Endothelial cell of umbilical vein (primary cell): ENCODE results near the gene SAMD4A. TPM values are rescaled to one million over a fixed set of nuclear protein-coding genes. Genes with fewer than 3 reads are reported as not detected.
A peak's percentile ranks its signal among the peaks of the same experiment; 100 is the strongest.

Experiments used
- BruUV-seq: library from RNA; stranded (reverse); fragments of 400-500 nt; replicated peaks from 2 replicates; lab custom pipeline; 2021; lab: Mats Ljungman, UMichigan
- CTCF ChIA-PET: fragments of 300-600, 350-600 bp; sonication (Branson Sonifier 250); formaldehyde crosslinking; loops from one replicate; lab custom pipeline; 2021; ENCODE audit warnings: antibody characterized with exemption, inconsistent platforms; lab: Charles Lee
- POLR2A ChIA-PET: fragments of 300-600, 350-600 bp; sonication (Branson Sonifier 250); formaldehyde crosslinking; loops from one replicate; lab custom pipeline; 2021; ENCODE audit warnings: antibody characterized with exemption, inconsistent platforms; lab: Charles Lee
- DNase-seq: peaks from one replicate; pipeline ENCODE4 v3.0.0-alpha.2; 2011; ENCODE audit warnings: low read depth, low spot score
- FAIRE-seq: peaks from 2 replicates; lab custom pipeline; 2011; peaks lifted over from hg19 to GRCh38; lab: Jason Lieb, UNC
- H2AFZ ChIP-seq: 2 replicates; pipeline ENCODE4 v1.6.0; 2012; ENCODE audit warnings: low read depth, low read length, control low read depth, inconsistent platforms
- H3K27ac ChIP-seq: 2 replicates; pipeline ENCODE4 v1.5.1; 2011; ENCODE audit warnings: low read depth, mild to moderate bottlenecking, control low read depth, low read length, moderate library complexity; ENCODE audit not compliant: insufficient read depth
- H3K27me3 ChIP-seq, 2 experiments: 2 replicates each; pipeline versions ENCODE4 v1.6.0 to v1.6.1; 2011; ENCODE audit warnings: low read length in 2 of 2, mixed read lengths in 1 of 2; ENCODE audit not compliant: control insufficient read depth in 2 of 2, insufficient read depth in 2 of 2
- H3K36me3 ChIP-seq, 2 experiments: 2 replicates in 1 of 2; 3 replicates in 1 of 2; pipeline ENCODE4 v1.5.1; 2011; ENCODE audit warnings: low read length in 2 of 2, mild to moderate bottlenecking in 1 of 2, moderate library complexity in 1 of 2; ENCODE audit not compliant: control insufficient read depth in 2 of 2, insufficient read depth in 2 of 2; ENCODE audit errors: extremely low read depth in 1 of 2
- H3K4me1 ChIP-seq: 3 replicates; pipeline ENCODE4 v1.5.1; 2011; ENCODE audit warnings: mild to moderate bottlenecking, low read length; ENCODE audit not compliant: control insufficient read depth, insufficient read depth; ENCODE audit errors: extremely low read depth
- H3K4me2 ChIP-seq: 2 replicates; pipeline ENCODE4 v1.6.1; 2011; ENCODE audit warnings: low read length, control low read depth, mixed read lengths; ENCODE audit not compliant: insufficient read depth
- H3K4me3 ChIP-seq, 3 experiments: fragments of 200-600 bp in 1 of 3; sonication (generic), shearing (Covaris generic) in 1 of 3; replicated peaks in 1 of 3; 2 replicates each; pipeline ENCODE4 v1.5.1; 2011 to 2016; ENCODE audit warnings: control low read depth in 3 of 3, low read length in 3 of 3, mild to moderate bottlenecking in 2 of 3, inconsistent platforms in 1 of 3, low read depth in 1 of 3, moderate library complexity in 1 of 3; ENCODE audit not compliant: insufficient read depth in 1 of 3
- H3K79me2 ChIP-seq: 2 replicates; pipeline ENCODE4 v1.6.0; 2012; ENCODE audit warnings: low read length, inconsistent platforms; ENCODE audit not compliant: control insufficient read depth, insufficient read depth
- H3K9ac ChIP-seq: replicated peaks from 2 replicates; pipeline ENCODE3; 2011; ENCODE audit warnings: low read length, control low read depth; ENCODE audit not compliant: insufficient read depth; ENCODE audit errors: extremely low read depth
- H3K9me1 ChIP-seq: replicated peaks from 3 replicates; pipeline ENCODE4 v1.6.0; 2011; ENCODE audit warnings: mild to moderate bottlenecking, low read length; ENCODE audit not compliant: control insufficient read depth, insufficient read depth; ENCODE audit errors: extremely low read depth
- H3K9me3 ChIP-seq: replicated peaks from 2 replicates; pipeline ENCODE4 v1.5.1; 2012; ENCODE audit warnings: low read length, inconsistent platforms; ENCODE audit not compliant: control insufficient read depth, insufficient read depth
- H4K20me1 ChIP-seq: replicated peaks from 2 replicates; pipeline ENCODE3; 2011; ENCODE audit warnings: mild to moderate bottlenecking, low read length; ENCODE audit not compliant: control insufficient read depth, insufficient read depth; ENCODE audit errors: extremely low read depth
- CTCF ChIP-seq, 2 donors: IDR thresholded peaks; 1 replicate in 1 of 2; 2 replicates in 1 of 2; pipeline ENCODE4 v1.5.1; 2011; ENCODE audit warnings: low read length in 2 of 2, mild to moderate bottlenecking in 2 of 2, moderate library complexity in 2 of 2, control low read depth in 1 of 2, inconsistent platforms in 1 of 2, low read depth in 1 of 2; ENCODE audit not compliant: insufficient read depth in 1 of 2; ENCODE audit errors: extremely low read depth in 1 of 2
- EZH2 ChIP-seq: IDR thresholded peaks from 2 replicates; pipeline ENCODE4 v1.6.1; 2012; ENCODE audit warnings: borderline replicate concordance, low read depth, mild to moderate bottlenecking, moderate library complexity, low read length, inconsistent platforms; ENCODE audit not compliant: severe bottlenecking
- FOS ChIP-seq: IDR thresholded peaks from 2 replicates; pipeline ENCODE4 v1.6.1; 2011; ENCODE audit warnings: mild to moderate bottlenecking, low read length, moderate library complexity, borderline replicate concordance; ENCODE audit not compliant: insufficient read depth
- GATA2 ChIP-seq: IDR thresholded peaks from 2 replicates; pipeline ENCODE4 v1.7.0; 2011; ENCODE audit warnings: low read depth, mild to moderate bottlenecking, moderate library complexity, mixed read lengths, low read length; ENCODE audit not compliant: insufficient read length, insufficient read depth
- JUN ChIP-seq: IDR thresholded peaks from 2 replicates; pipeline ENCODE4 v1.6.1; 2011; ENCODE audit warnings: borderline replicate concordance, low read depth; ENCODE audit not compliant: insufficient read length, insufficient read depth
- MAX ChIP-seq: IDR thresholded peaks from 2 replicates; pipeline ENCODE4 v1.6.1; 2011; ENCODE audit not compliant: insufficient read depth, insufficient read length
- MYC ChIP-seq: IDR thresholded peaks from one replicate; pipeline ENCODE4 v1.6.1; 2011; ENCODE audit warnings: mild to moderate bottlenecking, low read depth, low read length
- POLR2A ChIP-seq: IDR thresholded peaks from 2 replicates; pipeline ENCODE4 v1.6.1; 2012; ENCODE audit warnings: low read depth, mild to moderate bottlenecking, control low read depth, low read length
- POLR2AphosphoS5 ChIP-seq: IDR thresholded peaks from 2 replicates; pipeline ENCODE4 v1.6.1; 2012; ENCODE audit warnings: low read depth, mild to moderate bottlenecking, control low read depth, low read length, moderate library complexity; ENCODE audit not compliant: insufficient read depth
- dilution Hi-C: fragments of 300-500 bp; cut with MboI; formaldehyde crosslinking; loops from one replicate; pipeline ENCODE4 v1.15.0; 2019; ENCODE audit warnings: low sequenced_read_pairs; ENCODE audit not compliant: extremely low pct_ligation_motif_present
- intact Hi-C: fragments of 100-400 bp; cut with micrococcal nuclease; formaldehyde crosslinking; loops from one replicate; pipeline ENCODE4 v1.10.0; 2022
- polyA plus RNA-seq, 4 experiments: library from polyadenylated mRNA; depleted of rRNA in 3 of 4; stranded (reverse) in 3 of 4; unstranded in 1 of 4; fragments of >200 nt; gene quantifications; 2 replicates each; pipeline versions ENCODE4 v1.2.1 to v1.2.3, GENCODE V29; 2011 to 2012; ENCODE audit warnings: missing spikeins in 1 of 4
- total RNA-seq: library from RNA; stranded (reverse); gene quantifications from 2 replicates; pipeline ENCODE4 v1.2.3, GENCODE V29; 2021

Gene SAMD4A
- total and polyA plus RNA-seq, 2 donors (not counting 3 experiments of a cell fraction or from before 2014, with no cell fraction given) = 37.7 to 95.3 TPM

- DNase-seq = no peak
- TF ChIP-seq GATA2 (no peak), JUN (no peak), EZH2 (no peak), MYC (no peak), POLR2AphosphoS5 (no peak), POLR2A (no peak), CTCF (IDR thresholded peaks at IDR 0.05; ENCODE audit: extremely low read depth in 1 of 2, insufficient read depth in 1 of 2, low read depth in 1 of 2, low read length in 2 of 2) (no peak), MAX (no peak), FOS (no peak)
- intact Hi-C loops = no loop called here
- ChIA-PET CTCF (interaction anchor here (1.8 to 2.0 kb wide), 2 partner anchors 15 to 174 kb away, joined by 6 read pairs; no protein-coding TSS in a partner anchor), POLR2A (no interaction called here)
- H4K20me1 ChIP-seq = no peaks in the 10 kb centered on the region
- no TSS peak for BruUV-seq
- peak; percentile 8 for FAIRE-seq
- no peaks in the 10 kb centered on the region for H3K27me3 ChIP-seq
- no peak overlapping the region for H3K9ac ChIP-seq
- dilution Hi-C loops = no loop called here
- no peaks in the 10 kb centered on the region for H3K9me3 ChIP-seq
- no peaks in the 10 kb centered on the region for H3K4me1 ChIP-seq
- no peak overlapping the region for H2AFZ ChIP-seq
- no peaks in the 10 kb centered on the region for H3K9me1 ChIP-seq
- H3K27ac ChIP-seq = no peak overlapping the region
- no peak overlapping the region for H3K4me3 ChIP-seq
- H3K4me2 ChIP-seq = no peak overlapping the region
- H3K79me2 ChIP-seq = peaks cover 10% of the 10 kb centered on the region
- H3K36me3 ChIP-seq = peaks cover 2 to 3% of the 10 kb centered on the region in 2 experiments
These were observed 171.1 kb downstream of the SAMD4A start for GRCh38 chr14:54738009-54738408.
